Umbilical cord (tissue), 2 donors: ENCODE data around the gene ABHD15. TPM values are rescaled to one million over a fixed set of nuclear protein-coding genes. Genes with fewer than 3 reads are reported as not detected.
A peak's percentile ranks its signal among the peaks of the same experiment; 100 is the strongest.

ENCODE experiments used
- DNase-seq: peaks from one replicate; pipeline ENCODE4 v3.0.0-alpha.2; 2015; ENCODE audit warnings: low spot score
- total RNA-seq: library from RNA; depleted of rRNA; stranded (reverse); fragments of >200 nt; gene quantifications from one replicate; pipeline ENCODE4 v1.2.3, GENCODE V29; 2014; ENCODE audit warnings: low replicate concordance; ENCODE audit not compliant: insufficient read depth

ABHD15 gene
- total RNA-seq, 1 donor from 2014 or later: 3.1 TPM

DNA sequence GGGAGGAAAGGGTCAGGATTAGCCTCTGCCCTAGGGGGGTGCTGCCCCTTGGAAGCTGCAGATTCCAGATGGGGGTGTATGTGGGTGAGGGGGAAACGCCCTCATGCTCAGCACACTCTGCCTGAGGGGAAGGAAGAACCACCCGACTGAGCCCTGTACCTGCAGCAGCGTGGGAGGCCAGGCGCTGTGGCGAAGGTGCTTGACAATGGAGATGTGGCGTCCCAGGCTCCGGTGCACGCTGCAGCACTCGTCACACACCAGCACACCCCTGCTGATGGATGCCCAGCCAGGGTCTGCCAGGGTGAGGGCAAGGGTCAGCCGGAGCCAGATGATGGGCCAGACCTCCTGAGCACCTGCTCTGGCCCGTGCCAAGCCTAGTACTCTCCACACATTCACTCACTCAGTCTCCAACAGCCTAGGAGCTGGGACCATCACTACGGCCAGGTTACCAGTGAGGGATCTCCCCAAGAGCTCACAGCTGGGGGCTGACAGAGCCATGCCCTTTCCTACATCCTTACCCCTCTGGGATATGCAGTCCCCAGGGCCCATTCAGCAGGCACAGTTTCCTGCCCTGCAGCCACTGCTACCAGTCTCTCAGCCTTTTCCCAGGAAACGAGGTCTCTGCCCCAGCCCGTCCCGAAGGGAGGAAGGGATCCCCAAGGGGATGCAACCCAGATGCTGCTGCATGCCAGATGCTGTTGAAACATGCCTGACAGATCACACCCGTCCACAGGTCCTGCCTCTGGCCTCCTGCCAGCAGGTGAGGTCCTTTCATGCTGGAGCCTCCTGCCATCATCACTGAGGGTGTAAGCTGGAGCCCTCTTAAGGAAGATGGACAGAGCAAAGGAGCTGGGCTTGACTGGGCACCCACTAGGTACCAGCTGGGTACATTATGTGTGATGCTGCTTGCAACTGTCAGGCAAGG, 16.7 kb upstream of the ABHD15 start:
- no peak for DNase-seq

- no peak for DNase-seq
These were observed 15.9 kb upstream of the ABHD15 start for GRCh38 chr17:29582772-29583171.

GRCh38 chr17:29582254-29582765, 15.5 kb upstream of the ABHD15 start:
- DNase-seq: no peak

DNA sequence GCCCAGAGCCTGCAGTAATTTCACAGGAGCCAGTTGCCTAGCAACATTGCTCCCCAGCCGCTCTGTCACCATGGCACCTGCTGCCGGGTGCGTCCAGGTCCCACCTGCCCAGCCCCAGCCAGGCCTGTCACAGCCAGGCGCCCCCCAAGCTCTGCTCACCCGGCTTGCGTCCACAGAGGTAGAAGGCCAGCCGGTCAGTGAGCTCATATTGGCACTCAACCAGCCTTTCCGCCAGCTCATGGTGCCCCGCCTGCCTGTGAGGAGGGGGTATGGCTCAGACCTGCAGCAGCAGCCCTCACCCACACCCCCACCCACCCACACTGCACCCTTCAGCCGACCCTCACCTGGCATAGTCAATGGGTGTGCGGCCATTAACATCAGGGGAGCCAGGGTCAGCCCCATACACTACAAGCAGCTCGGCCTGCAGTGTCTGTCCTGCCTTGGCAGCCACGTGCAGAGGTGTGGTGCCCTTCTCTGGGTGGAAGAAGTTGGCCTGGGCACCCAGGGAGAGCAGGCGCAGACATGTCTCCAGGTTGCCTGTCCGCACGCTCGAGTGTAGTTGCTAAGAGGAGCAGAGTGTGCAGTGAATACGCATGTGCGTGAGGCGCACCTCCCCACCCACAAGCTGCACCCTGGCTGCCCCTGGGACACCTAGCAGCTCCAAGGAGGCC, 14.9 kb upstream of the ABHD15 start:
- DNase-seq: no peak

- DNase-seq: peak; percentile 73
These were observed 13.3 kb upstream of the ABHD15 start for GRCh38 chr17:29579866-29580771.

DNA sequence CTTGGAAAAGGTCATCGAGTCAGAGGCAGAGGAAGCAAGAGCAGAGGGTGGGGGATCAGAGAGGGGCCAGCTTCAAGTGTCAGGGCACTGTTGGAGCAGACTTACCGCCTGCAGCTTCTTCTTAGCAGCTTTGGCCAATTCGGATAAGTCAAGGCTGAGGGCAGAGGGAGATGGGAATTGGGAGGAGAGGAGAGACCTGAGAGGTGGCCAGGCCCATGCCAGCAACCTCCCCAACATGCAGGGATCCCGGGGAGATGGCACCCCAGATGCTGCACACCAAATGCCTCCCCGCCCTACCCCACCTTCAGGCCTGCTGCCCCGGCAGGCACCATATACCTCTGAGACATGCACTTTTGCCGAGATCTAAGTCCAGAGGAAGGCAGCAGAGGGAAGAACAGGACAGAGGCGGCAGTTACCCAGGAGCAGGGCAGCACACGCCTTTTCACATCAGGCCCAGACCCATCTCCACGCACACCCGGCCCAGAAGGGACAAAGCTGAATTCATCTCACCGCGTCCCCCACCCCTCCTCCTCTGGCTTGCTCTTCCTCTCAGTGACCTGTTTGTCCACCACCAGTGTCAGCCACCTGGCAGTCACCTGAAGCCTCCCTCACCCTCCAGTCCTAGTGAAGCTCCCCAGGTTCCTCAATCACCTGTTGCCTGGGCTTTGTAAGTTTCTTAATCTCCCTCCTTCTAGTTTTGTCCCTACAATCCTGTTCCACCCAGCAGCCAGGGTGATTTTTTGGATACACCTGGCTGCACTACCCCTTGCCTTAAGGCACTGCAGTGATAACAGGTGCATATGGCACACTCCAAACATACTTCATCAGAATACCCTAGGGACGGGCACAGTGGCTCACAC, 12.0 kb upstream of the ABHD15 start:
- no peak for DNase-seq

DNA sequence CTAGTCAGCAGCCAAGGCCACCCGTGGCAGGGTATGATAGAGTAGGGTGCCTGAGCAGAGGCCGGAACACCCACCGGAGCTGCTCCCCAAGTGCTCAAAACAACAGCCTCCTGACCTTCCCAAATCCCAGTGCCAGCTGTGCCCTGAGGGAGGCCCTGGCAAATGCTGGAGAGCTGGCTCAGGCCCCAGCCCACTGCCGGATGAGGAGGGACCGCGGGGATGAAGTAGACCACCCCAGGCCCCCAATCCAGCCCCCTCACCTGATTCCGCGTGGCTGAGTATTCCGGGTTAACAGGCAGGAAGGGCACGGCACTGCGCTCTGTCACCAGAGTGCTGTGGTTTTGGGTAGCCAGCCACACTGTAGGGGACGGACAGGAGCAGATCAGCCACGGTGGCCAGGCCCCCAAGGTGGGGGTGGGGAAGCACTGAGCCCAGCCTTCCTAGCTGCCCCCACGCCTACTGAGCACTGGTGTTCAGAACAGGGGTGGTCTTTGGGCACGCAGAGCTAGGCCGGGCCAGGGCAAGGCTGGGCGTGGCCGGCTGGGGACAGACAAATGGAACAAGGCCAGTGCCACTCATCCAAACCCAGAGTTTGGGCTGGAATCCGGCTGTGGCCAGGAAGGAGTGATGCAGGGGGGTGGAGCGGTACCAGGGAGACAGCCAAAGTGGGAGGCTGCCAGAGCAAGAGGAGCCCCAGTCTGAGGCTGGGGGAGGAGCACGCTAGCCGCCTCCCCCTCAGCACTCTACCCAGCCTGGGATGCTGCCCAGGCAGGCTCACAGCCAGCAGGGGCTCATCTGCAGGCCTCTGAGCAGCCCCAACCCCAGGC, 10.8 kb upstream of the ABHD15 start:
- DNase-seq: peak; percentile 78

GRCh38 chr17:29577001-29577370, 10.1 kb upstream of the ABHD15 start:
- no peak for DNase-seq

- DNase-seq: no peak
These were observed 9.6 kb upstream of the ABHD15 start for GRCh38 chr17:29576214-29577000.

DNA sequence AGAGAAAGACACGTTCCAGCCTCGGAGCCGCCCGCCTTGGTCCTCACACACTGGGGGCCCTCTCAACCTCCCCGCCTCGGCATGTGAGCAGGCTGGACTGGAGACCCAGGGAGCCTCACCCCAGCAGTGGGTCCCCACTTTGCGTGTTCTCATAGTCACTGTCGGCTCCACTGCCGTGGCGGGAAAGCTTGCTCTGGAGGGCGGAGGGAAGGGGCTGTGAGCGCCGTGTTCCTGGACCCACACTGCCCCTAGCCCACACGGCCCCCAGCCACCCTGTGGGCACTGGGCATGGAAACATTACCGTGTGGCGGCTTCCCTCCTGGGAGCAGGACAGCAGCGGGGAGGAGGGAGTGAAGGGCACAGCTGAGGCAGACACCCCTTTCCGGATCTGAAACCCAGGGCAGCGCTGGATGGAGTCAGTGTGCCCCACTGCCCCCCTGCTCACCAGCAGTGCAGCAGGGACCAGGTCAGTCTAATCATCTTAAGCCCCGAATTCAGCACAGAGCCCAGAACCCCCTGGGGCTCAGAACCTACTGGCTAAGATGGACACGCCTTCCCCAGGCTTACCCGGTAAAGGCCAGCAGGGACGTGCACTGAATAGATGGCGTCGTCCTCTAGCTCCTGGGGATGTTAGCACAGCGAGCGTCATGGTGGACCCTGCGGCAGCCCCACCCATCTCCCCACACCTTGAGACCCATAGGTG, 8.8 kb upstream of the ABHD15 start:
- DNase-seq: no peak

- no peak for DNase-seq
These were observed 8.1 kb upstream of the ABHD15 start for GRCh38 chr17:29574732-29575510.

DNA sequence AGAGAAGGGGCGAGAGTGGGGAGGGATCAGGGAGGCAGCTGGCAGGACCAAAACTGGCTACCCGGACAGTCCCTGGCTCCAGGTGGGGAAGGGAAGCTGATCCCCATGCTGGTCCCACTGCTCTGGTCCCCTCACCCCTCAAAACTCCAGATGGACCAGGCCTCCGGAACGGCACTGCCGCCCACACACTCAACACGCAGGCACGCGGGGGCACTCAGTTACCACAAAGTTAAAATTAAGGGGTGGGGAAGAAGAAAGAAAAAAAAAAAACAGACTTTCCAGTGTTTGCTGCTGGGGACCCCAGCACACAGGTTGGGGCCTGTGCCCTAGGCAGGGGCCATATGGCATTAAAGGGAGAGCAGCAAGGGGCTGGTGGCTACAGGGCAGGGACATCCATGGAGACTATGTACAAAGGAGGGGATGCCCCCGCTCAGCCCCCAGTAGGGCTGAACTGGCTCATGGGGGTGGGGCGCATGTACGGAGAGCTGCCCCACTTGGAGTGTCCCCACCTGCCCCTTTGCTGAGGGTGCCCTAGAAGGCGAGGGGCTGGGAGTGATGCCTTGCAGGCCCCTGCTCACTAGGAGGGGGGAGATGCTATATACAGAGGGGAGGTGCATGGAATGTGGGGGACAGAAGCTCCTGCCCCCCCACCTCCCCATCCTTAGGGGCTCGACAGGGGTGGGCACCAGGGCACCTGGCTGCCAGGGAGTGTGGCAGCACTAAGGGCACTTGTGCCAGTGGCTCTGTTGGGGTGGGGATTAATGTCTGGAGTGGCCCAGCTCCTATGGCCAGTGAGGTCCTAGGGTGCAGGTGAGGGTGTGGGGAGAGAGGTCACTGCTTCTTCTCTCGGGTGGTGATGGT, 7.3 kb upstream of the ABHD15 start:
- DNase-seq: no peak

GRCh38 chr17:29573558-29573869, 6.7 kb upstream of the ABHD15 start:
- DNase-seq: no peak

DNA sequence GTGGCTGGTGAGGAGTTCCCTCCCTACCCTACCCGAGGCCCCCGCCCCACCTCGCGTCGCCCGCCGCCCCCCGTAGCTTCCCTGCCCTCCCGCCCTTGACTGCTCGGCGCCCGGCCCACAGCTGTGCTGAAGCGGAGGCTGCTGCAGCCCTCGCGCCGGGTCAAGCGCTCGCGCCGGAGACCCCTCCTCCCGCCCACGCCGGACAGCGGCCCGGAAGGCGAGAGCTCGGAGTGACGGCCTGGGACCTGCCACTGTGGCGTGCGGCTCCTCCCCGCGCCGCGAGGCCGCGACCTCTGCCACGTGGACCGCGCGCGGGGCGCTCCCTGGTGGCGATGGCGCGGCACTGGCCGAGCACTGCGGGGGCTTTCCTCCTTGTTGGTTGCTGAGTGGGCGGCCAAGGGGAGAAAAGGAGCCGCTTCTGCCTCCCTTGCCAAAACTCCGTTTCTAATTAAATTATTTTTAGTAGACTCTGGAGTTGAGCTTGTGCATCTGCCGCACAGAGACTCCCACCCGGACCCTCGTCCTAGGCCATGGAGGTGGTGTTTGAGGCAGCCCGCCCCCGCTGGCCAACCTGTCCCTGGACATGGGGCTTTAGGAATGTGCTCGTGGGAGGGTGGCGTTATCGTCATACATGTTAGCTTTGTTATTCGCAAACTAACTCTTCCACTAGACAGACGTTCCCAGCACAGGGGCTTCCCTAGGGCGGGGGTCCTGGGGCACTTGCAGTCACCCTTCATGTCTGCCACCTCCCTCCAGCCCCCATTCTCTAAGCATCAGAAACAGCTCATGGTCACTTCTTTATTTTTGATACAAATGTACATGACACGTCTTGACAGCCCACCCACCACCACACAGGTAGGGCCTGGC, 6.1 kb upstream of the ABHD15 start:
- peak; percentile 49 for DNase-seq

DNA sequence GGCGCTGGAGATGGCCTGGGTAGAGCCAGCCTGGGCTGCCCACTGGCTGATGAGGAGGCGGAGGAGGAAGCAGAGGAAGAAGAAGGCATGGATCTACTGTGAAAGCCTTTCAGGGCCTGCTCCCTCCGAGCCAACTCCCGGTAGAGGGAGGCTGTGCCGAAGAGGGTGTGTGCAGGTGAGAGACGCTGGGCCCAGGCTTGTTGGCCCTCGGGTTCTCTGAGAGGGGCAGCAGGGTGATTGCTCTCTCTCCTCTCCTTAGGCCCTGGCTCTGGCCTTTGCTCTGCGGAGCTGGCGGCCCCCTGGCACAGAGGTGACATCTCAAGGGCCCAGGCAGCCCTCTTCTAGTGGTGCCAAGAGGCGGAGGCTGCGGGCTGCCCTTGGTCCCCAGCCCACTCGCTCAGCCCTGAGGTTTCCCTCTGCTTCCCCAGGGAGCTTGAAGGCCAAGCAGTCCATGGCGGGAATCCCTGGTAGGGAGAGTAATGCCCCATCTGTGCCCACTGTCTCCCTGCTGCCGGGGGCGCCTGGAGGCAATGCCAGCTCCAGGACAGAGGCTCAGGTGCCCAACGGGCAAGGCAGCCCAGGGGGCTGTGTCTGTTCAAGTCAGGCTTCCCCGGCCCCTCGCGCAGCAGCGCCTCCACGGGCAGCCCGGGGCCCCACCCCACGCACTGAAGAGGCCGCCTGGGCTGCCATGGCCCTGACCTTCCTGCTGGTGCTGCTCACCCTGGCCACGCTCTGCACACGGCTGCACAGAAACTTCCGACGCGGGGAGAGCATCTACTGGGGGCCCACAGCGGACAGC, 5.2 kb upstream of the ABHD15 start:
- no peak for DNase-seq
